Endothelial cell (in vitro differentiated cells): Measurements from ENCODE around the gene MDM1. TPM values are rescaled to one million over a fixed set of nuclear protein-coding genes. Genes with fewer than 3 reads are reported as not detected.

Experiments
- DNase-seq: peaks from one replicate; pipeline ENCODE4 v3.0.0; 2021; ENCODE audit warnings: low spot score
- H3K27ac Mint-ChIP-seq: one replicate; pipeline ENCODE4 v1.8.0; 2021; ENCODE audit warnings: mixed read lengths, inconsistent platforms; ENCODE audit not compliant: unreplicated experiment
- H3K27me3 Mint-ChIP-seq: one replicate; pipeline ENCODE4 v1.8.0; 2021; ENCODE audit warnings: mild to moderate bottlenecking, moderate library complexity, mixed read lengths, inconsistent platforms; ENCODE audit not compliant: unreplicated experiment
- H3K36me3 Mint-ChIP-seq: one replicate; pipeline ENCODE4 v1.8.0; 2021; ENCODE audit warnings: mild to moderate bottlenecking, low read depth, mixed read lengths, inconsistent platforms; ENCODE audit not compliant: unreplicated experiment
- H3K4me1 Mint-ChIP-seq: one replicate; pipeline ENCODE4 v1.8.0; 2021; ENCODE audit warnings: mild to moderate bottlenecking, mixed read lengths, inconsistent platforms; ENCODE audit not compliant: unreplicated experiment
- H3K4me3 Mint-ChIP-seq: one replicate; pipeline ENCODE4 v1.8.0; 2021; ENCODE audit warnings: mild to moderate bottlenecking, mixed read lengths, inconsistent platforms; ENCODE audit not compliant: unreplicated experiment
- H3K9me3 Mint-ChIP-seq: one replicate; pipeline ENCODE4 v1.8.0; 2021; ENCODE audit warnings: mixed read lengths, inconsistent platforms; ENCODE audit not compliant: unreplicated experiment
- total RNA-seq: library from RNA; stranded (reverse); fragmentation: NEBNext Ultra II Directional; extraction: Animal tissue kit (Norgen Biotek cat#: 25700); gene quantifications from one replicate; pipeline ENCODE4 v1.2.1, GENCODE V29; 2021; ENCODE audit not compliant: unreplicated experiment
- TF ChIP-seq, protein P1 (sequence below): fragments of 200-600 bp; sonication (generic); IDR thresholded peaks from one replicate; pipeline ENCODE4 v1.5.0; 2021; ENCODE audit warnings: antibody characterized with exemption; ENCODE audit not compliant: unreplicated experiment

Gene MDM1
- total RNA-seq, 1 donor from 2014 or later: 18.1 TPM

DNA sequence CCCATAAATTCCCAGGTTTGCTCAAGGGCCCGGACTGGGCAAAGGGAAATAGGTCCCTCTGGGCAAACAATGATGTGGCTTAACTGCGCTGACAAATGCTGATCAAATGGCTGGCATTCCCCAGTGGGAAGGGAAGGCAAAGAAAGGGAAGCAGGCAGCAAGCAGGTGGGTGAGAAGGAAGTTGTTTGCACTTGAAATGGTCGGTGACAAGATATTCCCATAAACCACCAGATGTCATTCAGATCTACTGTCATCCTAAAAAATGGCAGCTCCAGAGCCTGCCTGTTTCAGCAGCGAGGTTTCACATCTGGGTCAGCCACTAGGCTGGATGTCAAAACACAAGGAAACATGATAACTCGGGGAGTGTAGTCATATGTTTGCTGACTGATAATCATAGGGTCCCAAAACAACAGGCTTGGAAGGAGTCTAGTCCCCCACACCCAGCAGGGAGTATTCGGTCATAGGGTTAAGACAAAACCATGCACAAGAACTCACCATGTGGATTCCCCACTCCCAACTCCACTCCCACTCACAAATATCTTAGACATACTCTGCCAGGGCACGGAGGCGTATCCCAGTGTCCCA, 37.9 kb upstream of the MDM1 start:
- H3K9me3 Mint-ChIP-seq: no peaks in the 10 kb centered on the region
- H3K27ac Mint-ChIP-seq: no peak overlapping the region
- no peak overlapping the region for H3K4me3 Mint-ChIP-seq
- peaks cover 4% of the 10 kb centered on the region for H3K27me3 Mint-ChIP-seq
- no peaks in the 10 kb centered on the region for H3K36me3 Mint-ChIP-seq
- H3K4me1 Mint-ChIP-seq: peaks cover 44% of the 10 kb centered on the region
- DNase-seq: no peak
- TF ChIP-seq, protein P1, sequence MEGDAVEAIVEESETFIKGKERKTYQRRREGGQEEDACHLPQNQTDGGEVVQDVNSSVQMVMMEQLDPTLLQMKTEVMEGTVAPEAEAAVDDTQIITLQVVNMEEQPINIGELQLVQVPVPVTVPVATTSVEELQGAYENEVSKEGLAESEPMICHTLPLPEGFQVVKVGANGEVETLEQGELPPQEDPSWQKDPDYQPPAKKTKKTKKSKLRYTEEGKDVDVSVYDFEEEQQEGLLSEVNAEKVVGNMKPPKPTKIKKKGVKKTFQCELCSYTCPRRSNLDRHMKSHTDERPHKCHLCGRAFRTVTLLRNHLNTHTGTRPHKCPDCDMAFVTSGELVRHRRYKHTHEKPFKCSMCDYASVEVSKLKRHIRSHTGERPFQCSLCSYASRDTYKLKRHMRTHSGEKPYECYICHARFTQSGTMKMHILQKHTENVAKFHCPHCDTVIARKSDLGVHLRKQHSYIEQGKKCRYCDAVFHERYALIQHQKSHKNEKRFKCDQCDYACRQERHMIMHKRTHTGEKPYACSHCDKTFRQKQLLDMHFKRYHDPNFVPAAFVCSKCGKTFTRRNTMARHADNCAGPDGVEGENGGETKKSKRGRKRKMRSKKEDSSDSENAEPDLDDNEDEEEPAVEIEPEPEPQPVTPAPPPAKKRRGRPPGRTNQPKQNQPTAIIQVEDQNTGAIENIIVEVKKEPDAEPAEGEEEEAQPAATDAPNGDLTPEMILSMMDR: no peak

DNA sequence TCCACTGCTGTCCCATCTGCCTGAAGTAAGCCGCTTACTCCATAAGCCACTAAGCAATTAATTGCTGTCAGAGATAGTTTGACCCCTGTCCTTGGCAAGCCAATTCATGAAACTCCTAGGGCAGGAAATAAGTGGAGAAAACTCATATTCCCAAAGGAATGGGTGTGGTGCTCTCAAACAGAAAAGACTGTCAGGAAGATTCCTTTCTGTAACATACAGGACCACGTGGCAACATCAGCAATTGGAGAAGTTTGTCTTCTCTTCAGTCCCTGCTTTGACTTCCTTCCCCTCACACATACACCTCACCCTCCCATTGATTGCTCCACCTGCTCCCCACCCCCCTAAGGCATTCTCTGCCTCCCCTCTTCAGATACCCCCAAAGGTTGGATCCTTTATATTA, 36.2 kb upstream of the MDM1 start:
- Mint-ChIP-seq H3K36me3 (no peaks in the 10 kb centered on the region), H3K4me1 (peaks cover 56% of the 10 kb centered on the region), H3K4me3 (no peak overlapping the region), H3K27me3 (peaks cover 4% of the 10 kb centered on the region), H3K9me3 (no peaks in the 10 kb centered on the region), H3K27ac (no peak overlapping the region)
- no peak for DNase-seq
- TF ChIP-seq, protein P1: no peak

DNA sequence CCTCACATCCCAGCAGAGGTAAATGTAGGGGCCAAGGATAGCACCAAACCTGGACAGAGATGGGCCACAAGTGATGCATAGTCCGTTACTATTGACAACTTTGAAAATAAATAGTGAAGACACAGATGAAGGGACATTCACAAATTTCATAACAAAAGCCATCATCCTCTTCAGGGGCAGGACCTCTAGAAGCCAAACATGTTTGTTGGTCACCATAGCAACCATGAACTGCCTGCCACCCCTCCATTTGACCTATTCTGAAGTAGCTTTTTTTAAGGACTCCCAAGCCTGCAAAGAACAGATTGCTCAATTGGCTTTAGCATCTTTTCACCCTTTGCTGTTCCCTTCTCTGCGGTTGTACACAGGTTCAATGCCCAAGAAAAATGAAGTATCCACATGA, 35.7 kb upstream of the MDM1 start:
- Mint-ChIP-seq H3K4me3 (no peak overlapping the region), H3K36me3 (no peaks in the 10 kb centered on the region), H3K27ac (no peak overlapping the region), H3K4me1 (peaks cover 55% of the 10 kb centered on the region), H3K9me3 (no peaks in the 10 kb centered on the region), H3K27me3 (peaks cover 4% of the 10 kb centered on the region)
- no peak for DNase-seq
- TF ChIP-seq, protein P1: no peak

DNA sequence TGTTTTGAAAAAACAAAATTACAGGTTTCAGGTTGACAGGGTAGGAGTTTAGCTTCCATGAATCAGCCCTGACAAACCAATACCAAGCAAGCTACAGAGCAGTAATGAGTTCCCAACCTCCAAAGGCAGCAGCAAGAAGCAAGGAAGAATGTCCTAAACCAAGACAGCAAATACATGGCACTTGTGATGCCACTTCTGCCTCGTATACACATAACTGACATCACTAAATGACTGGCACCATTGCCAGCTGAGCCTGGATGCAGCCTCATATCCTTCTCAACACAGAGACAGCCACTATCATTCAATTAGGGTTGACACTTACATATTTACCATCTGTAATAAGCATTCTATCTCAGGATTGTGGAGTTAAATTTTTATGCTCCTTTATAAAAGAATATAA, 35.0 kb upstream of the MDM1 start:
- Mint-ChIP-seq H3K27ac (no peak overlapping the region), H3K4me1 (peaks cover 52% of the 10 kb centered on the region), H3K9me3 (no peaks in the 10 kb centered on the region), H3K4me3 (no peak overlapping the region), H3K36me3 (no peaks in the 10 kb centered on the region), H3K27me3 (peaks cover 4% of the 10 kb centered on the region)
- TF ChIP-seq, protein P1: no peak
- no peak for DNase-seq

DNA sequence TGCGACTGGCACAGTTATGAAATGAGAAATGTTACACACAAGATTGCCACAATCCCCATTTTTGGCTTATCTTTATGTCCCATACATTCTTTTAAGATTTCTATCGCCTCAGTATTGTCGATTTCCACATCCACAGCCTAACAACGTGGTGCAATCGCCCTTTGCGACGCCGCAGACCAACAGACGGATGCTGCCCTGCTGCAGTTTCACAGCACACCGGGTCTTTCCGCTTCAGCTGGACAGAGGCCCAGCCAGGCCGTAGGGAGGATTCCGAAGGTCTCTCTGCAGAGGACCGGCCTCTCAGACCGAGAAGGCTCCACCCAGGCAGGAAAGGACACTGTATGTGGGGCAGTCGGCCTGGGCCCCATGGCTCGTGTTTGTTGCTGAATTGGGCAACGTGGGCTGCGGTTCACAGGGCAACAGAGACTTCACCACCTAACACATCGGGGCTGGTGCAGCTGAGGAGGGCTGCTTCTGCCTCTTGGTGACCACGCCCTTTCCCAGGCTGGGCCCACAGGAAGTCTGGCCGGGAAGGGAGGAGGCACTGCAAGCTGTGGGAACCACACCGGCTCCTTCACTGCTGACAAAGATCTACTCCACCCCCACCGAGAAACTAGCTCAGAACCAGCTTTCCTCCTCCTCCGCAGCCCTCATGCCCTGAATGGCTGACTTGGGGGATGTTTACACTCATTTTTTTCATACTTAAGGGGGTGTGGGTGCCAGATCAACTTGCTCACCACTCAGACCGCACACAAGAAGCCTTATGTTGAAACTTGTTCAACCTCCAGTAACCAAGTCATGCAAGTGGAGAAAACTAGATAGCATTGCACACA, 32.9 kb upstream of the MDM1 start:
- H3K4me1 Mint-ChIP-seq: peaks cover 39% of the 10 kb centered on the region
- TF ChIP-seq, protein P1: no peak
- no peaks in the 10 kb centered on the region for H3K36me3 Mint-ChIP-seq
- H3K4me3 Mint-ChIP-seq: peak overlapping the region; percentile 82
- H3K27me3 Mint-ChIP-seq: peaks cover 2% of the 10 kb centered on the region
- no peaks in the 10 kb centered on the region for H3K9me3 Mint-ChIP-seq
- H3K27ac Mint-ChIP-seq: peak overlapping the region; percentile 81
- peak; percentile 64 for DNase-seq
